T follicular helper cell (primary cell): Measurements from ENCODE around the gene ERCC5.
A peak's percentile ranks its signal among the peaks of the same experiment; 100 is the strongest.

ENCODE experiments used
- DNase-seq: peaks from one replicate; pipeline ENCODE4 v3.0.0-alpha.2; 2020; ENCODE audit warnings: low read depth
- total RNA-seq, 2 experiments: gene quantifications; one replicate each; lab custom pipeline; 2026; lab: John Stamatoyannopoulos, UW

Gene ERCC5
- total RNA-seq: 9.9 to 29.5 reads per million in 2 experiments

GRCh38 chr13:102845630-102846260 is at the start of gene ERCC5:
Gene ERCC5 (plus strand): TSS chr13:102846032. CDS start chr13:102846267, 235 bp downstream.
- DNase-seq: peak; percentile 93

GRCh38 chr13:102798581-102799425 is 47.0 kb upstream of the ERCC5 start, which contains the start of the genes BIVM and POGLUT2:
Gene BIVM (plus strand): TSS chr13:102799119. CDS start chr13:102807268, 8,149 bp downstream.
Gene POGLUT2 (minus strand): TSS chr13:102798976. CDS start chr13:102798670, 306 bp downstream.
- peak; percentile 69 for DNase-seq

DNA sequence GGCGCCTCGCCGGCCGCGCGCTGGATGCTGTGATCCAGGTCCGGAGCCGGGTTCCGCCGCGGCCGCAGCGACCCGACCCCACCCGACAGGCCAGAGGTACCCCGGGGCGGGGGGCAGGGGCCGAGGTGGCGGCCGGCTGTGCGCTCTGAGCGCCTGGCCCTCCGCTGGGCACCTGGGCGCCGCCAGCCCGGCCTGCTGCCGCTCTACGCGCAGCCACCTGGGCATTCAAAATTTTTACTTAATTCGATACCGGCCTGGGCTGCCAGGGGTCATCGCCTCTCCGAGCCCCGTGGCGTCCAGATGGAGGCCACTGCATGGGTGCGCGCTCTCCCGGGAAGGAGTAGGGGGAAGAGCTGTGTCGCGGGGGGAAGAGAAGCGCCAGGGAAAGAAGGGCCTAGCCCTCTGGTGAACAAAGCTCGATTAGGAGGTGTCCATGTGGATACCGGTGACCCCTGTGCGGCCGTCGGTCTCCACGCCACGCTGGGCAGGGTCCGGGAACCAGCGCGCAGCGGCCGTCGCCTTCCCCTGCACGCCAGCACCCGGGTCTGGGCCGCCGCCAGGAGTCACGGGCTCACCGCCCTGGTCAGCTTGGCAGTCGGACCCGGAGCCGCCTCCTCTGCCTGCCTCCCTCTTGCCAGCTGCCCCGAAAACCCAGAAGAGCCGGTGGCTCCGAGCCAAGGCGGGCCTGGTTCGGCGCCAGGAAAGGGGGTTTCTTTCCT is 46.2 kb upstream of the ERCC5 start:
- no peak for DNase-seq

DNA sequence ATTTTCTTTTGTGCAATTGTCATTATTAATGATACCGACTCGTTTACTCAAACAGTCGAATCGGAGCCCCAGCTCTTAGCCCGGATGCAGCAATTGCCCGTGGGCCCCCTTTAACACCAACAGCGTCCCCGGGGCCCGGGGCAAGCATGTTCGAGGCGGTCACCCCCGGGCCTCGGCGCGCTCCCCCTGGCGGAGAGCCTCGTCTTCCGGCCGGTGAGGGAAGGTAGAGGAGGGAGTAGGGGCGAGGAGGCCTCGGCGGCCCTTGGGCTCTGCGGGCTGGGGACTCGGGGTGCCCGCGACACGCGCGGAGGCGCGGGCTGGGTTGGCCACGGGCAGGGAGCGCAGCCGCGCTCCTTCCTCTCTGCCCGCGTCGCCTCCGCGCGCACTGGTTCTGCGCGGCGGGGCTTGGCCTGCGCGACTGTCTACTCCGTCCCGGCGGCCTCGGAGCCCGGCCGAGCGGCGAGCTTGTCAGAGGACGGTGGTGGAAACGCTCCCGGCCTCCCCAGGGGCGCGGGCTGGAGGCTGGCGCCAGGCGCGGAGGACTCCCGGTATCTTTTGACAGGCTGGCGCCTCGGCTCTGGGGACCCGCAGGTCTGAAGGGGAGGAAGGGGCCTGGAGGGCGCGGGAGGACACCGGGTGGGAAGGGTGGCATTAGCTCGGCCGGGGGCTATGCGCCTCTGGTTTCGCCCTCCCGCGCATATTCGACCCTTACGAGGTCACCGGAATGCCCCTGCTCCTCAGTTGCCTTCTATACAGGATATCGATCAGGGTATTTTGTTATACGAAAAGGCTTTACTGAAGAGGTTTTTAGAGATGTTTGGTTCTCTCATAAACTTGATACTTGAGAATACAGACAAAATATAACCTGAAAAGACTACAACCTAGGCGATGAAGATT is 45.4 kb upstream of the ERCC5 start:
- peak; percentile 70 for DNase-seq

GRCh38 chr13:102805680-102806079 is 40.2 kb upstream of the ERCC5 start:
- DNase-seq: no peak

- no peak for DNase-seq
Measured at GRCh38 chr13:102807699-102808098, 38.1 kb upstream of the ERCC5 start.

DNA sequence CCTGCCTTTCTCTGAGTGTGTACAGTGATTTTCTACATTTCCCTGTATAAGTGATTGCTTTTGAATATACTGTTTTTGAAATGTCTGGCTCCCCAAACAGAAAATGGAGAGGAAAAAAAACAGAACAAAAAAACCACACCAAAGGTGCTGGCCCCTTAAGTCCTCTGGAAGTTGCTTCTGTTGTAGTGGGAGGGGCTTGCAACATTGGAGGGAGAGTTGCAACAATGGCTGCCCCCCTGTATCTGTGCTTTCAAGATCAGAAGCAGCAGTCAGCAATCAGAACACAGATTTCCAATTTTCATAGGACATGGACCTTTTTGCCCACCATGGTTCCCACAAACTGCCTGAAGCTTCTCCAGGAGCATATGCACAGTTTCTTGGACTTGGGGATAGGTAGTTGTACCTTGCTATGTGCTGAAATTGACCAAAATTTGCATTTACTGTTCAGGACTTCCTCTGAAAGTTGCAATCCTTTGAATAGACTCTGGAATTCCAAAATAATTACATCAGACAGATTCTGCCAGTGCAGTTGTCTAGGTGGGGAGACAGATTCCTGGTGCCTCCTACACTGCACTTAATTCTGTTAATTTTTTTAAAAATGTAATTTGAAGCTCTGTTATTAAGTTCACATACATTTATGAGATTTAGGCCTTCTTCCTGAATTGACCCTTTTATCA is 33.1 kb upstream of the ERCC5 start:
- DNase-seq: no peak

DNA sequence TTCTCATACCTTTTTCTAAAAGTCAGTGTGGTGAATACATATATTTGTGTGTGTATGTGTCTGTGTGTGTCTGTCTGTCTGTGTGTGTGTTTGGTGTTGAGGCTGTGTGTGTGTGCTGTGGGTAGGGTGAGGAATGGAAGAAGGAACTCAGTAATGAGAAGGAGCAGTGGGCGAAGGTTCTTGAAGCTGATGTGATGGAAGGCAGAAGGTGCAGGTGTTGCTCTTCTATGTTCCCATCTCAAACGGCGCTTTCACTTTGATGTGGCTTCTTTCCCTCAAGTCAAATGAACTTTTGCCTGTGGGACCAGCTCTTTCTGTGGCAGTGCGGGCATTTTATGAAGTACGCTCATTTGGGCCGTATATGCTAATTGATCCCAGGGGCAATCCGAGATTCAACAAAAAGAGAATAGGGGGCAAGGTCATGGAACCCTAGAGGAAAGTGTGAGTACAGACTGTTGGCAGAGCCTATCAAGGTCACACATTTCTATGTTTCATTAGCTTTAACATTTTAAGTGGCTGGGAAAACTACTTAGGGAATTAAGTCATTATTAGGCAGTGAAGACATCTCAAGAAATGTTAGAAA is 31.7 kb upstream of the ERCC5 start:
- no peak for DNase-seq

DNA sequence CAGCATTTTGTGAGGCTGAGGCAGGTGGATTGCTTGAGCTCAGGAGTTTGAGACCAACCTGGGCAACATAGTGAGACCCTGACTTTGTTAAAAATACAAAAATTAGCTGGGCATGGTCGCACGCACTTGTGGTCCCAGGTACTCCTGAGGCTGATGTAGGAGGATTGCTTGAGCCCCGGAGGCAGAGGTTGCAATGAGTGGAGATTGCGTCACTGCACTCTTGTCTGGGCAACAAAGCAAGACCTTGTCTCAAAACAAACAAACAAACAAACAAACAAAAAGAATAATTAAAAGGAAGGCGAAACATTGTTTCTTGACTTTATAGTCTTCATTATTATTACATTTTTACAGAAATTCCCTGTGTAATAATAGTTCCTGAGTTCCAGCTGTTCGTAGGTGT is 31.0 kb upstream of the ERCC5 start:
- no peak for DNase-seq

DNA sequence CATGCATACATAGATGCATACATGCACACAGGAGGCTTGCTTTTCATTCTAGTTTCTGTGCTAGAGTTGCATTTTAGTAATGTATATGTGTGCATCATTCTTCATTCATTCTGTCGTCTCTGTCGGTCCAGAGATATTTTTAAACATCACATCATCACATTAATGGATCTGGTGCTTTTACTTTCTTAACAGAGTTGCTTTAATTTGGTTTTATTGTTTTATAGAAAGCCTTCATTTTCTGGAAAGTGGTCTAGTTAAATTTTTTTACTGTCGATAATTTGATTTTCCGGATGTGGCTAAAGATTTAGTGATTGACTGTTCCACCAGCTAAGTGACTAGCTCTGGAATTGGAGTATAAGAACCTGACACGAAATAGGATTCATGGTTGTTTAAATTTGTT is 30.0 kb upstream of the ERCC5 start:
- DNase-seq: no peak

DNA sequence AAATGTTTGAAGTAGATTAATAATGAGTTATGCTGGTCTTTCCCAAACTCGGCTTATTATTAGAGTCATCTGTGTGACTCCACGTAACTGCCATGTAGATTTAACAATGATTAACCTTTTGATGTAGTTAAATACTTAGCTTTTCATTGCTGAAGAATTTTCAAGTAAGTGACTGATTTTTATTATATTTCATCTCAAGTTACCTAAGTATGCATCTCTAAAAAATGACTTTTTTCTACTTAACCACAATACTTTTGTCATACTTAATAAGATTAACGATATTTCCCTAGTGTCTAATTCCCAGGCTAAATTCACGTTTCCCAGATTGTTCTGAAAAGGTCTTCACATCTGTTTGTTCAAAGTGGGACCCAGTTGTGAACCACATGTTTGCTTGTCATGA is 29.1 kb upstream of the ERCC5 start:
- DNase-seq: no peak

GRCh38 chr13:102817241-102817640 is 28.6 kb upstream of the ERCC5 start:
- no peak for DNase-seq

DNA sequence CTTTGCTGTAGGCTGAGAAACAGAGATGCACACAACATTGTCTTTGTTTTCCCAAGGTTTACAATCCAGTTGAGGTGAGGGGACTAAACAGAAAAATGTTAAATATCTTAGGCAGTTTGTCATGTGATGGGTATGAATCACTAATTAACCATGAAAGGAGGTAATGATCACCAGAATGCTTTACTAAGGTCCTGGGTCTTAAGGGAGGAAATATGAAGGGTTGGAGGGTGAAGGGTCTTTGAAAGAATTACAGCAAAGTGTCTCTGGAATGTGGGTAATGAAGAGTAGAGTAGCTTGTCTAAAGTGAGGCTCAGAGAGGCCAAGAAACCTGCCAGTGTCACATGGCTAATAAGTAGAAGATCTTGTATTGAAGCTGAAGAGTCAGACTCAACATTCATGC is 27.9 kb upstream of the ERCC5 start:
- DNase-seq: no peak

GRCh38 chr13:102825400-102825799 is 20.4 kb upstream of the ERCC5 start:
- no peak for DNase-seq

- DNase-seq: no peak
Measured at GRCh38 chr13:102825921-102826706, 19.7 kb upstream of the ERCC5 start.

GRCh38 chr13:102830646-102831045 is 15.2 kb upstream of the ERCC5 start:
- no peak for DNase-seq

- no peak for DNase-seq
Measured at GRCh38 chr13:102836471-102836870, 9.4 kb upstream of the ERCC5 start.

GRCh38 chr13:102838273-102838672 is 7.6 kb upstream of the ERCC5 start:
- DNase-seq: no peak

DNA sequence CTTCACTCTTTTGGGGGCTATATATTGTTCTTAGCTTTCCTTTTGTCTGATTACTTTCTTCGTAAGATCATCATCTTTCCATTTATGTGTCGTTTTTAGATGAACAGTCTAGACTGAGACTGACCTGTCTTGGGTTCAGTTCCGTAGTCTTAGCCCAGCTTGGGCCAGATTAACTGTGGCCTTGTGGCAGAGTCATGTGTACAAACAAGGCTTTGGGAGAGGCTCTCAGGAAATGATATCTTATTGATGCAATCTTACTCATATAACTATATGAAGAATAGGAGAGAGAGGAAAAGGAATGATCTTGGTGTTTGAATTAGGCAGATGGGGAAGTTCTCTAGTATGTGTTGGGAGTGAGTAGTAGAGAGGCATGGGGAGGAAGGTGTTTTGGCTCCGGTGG is 6.8 kb upstream of the ERCC5 start:
- DNase-seq: no peak

- DNase-seq: no peak
Measured at GRCh38 chr13:102839462-102839861, 6.4 kb upstream of the ERCC5 start.
